Adipose tissue (tissue), 3 donors: Measurements from ENCODE around the gene OTOL1. TPM values are rescaled to one million over a fixed set of nuclear protein-coding genes. Genes with fewer than 3 reads are reported as not detected.

ENCODE experiments used
- H3K27ac ChIP-seq: one replicate; pipeline ENCODE4 v1.5.1; 2013; ENCODE audit warnings: low read depth, low read length
- WGBS, 3 donors: extraction: QIAGEN DNeasy Blood & Tissue Kit; methylation state at CpG; one replicate each; pipeline ENCODE4 v1.1.7; 2013; 5-methylcytosine and 5-hydroxymethylcytosine counted together
- polyA plus RNA-seq, 3 donors: library from polyadenylated mRNA; stranded (reverse); fragments of 200-250 nt; gene quantifications; one replicate each; pipeline ENCODE4 v1.2.3, GENCODE V29; 2013
- donor health status: healthy with polysubstance abuse.
- donor health status: Bipolar disorder and iron deficiency.
- donor health status: healthy.

The OTOL1 gene
- polyA plus RNA-seq, 3 donors, result not detected

- no peak overlapping the region for H3K27ac ChIP-seq
- WGBS, 3 donors, result 65 to 75% (median 71%) methylated on average over 6 of the region's 6 CpGs
Observed at GRCh38 chr3:161510510-161511260, 14.1 kb downstream of the OTOL1 start.

- H3K27ac ChIP-seq, result no peak overlapping the region
- 86 to 88% (median 86%) methylated on average over 1 of the region's 1 CpG for WGBS, 3 donors
Observed at GRCh38 chr3:161523916-161524315, 27.3 kb downstream of the OTOL1 start.

- no peak overlapping the region for H3K27ac ChIP-seq
- 57 to 69% (median 59%) methylated on average over 1 of the region's 1 CpG for WGBS, 3 donors
Observed at GRCh38 chr3:161531930-161532329, 35.3 kb downstream of the OTOL1 start.

DNA sequence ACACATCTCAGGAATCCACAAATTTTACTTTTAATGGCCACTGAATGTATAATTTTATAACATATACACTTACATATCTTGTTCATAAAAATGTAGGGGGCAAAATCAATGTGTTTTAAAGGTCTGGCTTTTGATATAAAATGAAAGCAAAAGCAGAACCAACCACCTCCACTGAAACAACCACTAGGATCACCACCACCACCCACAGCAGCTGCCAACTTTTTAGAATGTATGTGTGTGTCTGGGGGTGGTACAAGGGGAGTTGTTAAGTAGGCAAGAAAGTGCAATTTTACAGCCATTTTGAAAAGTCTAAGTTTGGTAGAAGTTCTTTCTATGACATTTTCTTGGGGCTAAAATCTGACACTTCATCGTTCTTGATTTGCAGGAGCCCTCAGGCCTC, 44.0 kb downstream of the OTOL1 start:
- WGBS, 3 donors, result 81 to 93% (median 83%) methylated on average over 1 of the region's 1 CpG
- no peak overlapping the region for H3K27ac ChIP-seq

DNA sequence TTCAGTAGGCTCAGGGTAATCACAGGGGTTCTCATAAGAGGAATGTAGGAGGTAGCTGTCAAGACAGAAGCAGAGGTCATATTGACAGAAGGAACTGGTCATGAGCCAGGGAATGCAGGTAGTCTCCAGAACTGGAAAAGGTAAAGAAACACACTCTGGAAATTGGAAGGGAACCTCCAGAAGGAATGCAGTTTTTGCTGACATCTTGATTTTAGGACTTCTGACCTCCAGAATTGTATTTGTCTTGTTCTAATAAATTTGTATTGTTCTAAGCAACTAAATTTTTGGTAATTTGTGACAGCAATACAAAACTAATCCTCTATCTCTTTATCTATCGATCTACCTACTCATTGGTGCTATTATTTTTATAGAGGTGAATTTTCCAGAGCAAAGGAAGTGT, 49.2 kb downstream of the OTOL1 start:
- WGBS, 3 donors, result 87 to 95% (median 94%) methylated on average over 1 of the region's 1 CpG
- H3K27ac ChIP-seq, result no peak overlapping the region

DNA sequence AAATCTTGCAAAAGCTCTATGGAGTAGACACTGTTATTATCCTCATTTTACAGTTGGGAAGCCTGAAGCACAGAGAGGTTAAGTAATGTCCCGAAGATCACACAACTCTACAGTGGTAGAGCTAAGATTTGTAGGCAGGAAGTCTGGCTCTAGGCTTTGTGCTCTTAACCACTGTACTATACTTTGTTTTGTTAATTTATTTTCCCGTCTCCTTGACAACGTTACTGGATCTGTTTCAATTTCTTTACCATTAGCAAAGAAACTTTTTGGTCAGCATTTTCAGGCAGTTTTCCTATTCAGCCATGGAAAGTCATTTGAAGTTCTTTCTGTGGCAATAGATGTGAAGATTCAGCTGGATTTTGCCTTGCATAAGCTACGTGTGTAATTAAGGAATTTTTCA, 51.7 kb downstream of the OTOL1 start:
- WGBS, 3 donors, result 37 to 50% (median 50%) methylated on average over 4 of the region's 4 CpGs

GRCh38 chr3:161549261-161549660, 52.7 kb downstream of the OTOL1 start:
- H3K27ac ChIP-seq, result no peak overlapping the region
- WGBS, 3 donors, result 78 to 93% (median 82%) methylated on average over 1 of the region's 1 CpG

More for the DNA sequence above, 51.7 kb downstream of the OTOL1 start:
- H3K27ac ChIP-seq, result no peak overlapping the region

DNA sequence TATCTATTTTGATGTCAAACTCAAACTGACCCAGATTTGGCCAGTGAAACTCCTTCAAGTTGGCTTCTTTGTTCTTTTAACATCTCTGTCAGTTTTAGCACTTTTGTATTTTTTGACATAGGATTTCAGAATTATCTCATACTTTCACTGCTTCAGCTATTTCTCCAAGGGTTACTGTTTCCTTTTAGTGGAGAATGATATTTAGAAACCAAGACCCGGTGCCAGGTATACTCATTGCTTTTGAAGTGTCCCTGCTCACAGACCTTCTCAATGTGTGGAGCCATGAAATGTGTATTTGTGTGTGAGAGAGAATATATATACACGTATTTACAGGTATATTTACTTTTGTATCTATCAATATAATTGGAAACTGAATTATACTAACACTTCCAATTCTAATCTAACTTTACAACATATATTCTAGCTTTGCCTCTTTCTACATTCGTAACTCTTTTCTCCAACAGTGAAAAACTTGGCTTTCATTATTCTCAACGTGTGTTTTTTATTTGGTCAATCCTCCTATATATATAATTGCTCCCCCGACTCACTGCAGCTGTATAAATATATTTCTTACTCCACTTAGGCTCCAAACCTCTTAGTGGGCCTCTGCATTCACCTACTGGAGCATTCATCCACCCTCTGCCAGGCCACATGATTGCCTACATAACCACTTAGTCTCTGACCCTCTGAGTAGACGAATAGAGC, 54.0 kb downstream of the OTOL1 start:
- 75 to 87% (median 85%) methylated on average over 6 of the region's 6 CpGs for WGBS, 3 donors
- no peak overlapping the region for H3K27ac ChIP-seq

- no peak overlapping the region for H3K27ac ChIP-seq
- WGBS, 3 donors, result 56 to 93% (median 79%) methylated on average over 1 of the region's 1 CpG
Observed at GRCh38 chr3:161551697-161552096, 55.1 kb downstream of the OTOL1 start.

DNA sequence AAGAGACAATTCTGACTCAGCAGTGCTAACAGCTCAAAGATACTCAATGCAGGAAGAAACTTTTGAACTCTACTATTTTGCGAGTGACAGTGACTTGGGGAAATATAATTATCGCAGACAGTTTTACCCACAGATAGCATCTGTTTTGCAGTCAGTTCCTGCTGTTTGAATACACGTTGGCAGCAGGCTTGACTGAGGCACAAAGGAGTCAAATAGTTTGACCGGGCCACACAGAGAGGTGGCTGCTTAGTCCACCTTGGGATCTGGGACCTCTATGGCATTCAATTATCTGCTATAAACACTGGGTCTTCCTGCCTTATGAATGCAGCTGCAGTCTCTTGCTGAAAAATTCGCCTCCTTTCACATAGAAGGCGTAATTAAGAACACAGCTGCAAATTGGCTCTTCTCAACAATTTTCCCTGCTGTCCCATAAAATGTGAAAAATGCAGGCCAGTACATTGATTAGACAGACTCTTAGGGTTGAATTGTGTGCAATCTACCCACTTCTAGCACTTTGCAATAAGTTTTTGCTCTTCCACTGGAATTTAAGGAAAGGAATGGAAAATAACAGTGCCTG, 56.5 kb downstream of the OTOL1 start:
- no peak overlapping the region for H3K27ac ChIP-seq
- 65 to 79% (median 76%) methylated on average over 6 of the region's 6 CpGs for WGBS, 3 donors

Other genes with a start within 250 kb of the OTOL1 start
- gene SPTSSB, start 125.3 kb upstream of the OTOL1 start, polyA plus RNA-seq, result 1 to 10 TPM in 2 of 3 donors, under 1 TPM in 1; 0.24 to 6.7 (median 1.1) TPM